Activated CD4-positive, alpha-beta T cell treated with anti-CD3 and anti-CD28 coated beads, Interleukin-2, amount 50 U/mL, for 16 hours (primary cell): ENCODE data around the gene FBF1.
"Not testable (repeated sequence)": the region's sequence is repeated elsewhere in the genome, so short reads cannot be mapped to it uniquely, and the experiment has no call there.

ENCODE experiments used
- DNase-seq: peaks from one replicate; pipeline ENCODE4 v3.0.0-alpha.2; 2020

The FBF1 gene

GRCh38 chr17:75894049-75894733 is 46.7 kb downstream of the FBF1 start:
- no peak for DNase-seq

GRCh38 chr17:75893305-75894048 is 47.4 kb downstream of the FBF1 start:
- DNase-seq, result no peak

GRCh38 chr17:75892556-75893224 is 48.2 kb downstream of the FBF1 start:
- no peak for DNase-seq

GRCh38 chr17:75891605-75892555 is 49.0 kb downstream of the FBF1 start:
- DNase-seq, result no peak

GRCh38 chr17:75891022-75891604 is 49.7 kb downstream of the FBF1 start:
- DNase-seq, result no peak

GRCh38 chr17:75889454-75889853 is 51.4 kb downstream of the FBF1 start:
- no peak for DNase-seq

- DNase-seq, result no peak
Measured at GRCh38 chr17:75888484-75888883, 52.4 kb downstream of the FBF1 start.

GRCh38 chr17:75885860-75886259 is 55.0 kb downstream of the FBF1 start:
- DNase-seq, result not testable (repeated sequence)

GRCh38 chr17:75885431-75885830 is 55.4 kb downstream of the FBF1 start:
- no peak for DNase-seq

- no peak for DNase-seq
Measured at GRCh38 chr17:75881678-75882454, 59.0 kb downstream of the FBF1 start.

GRCh38 chr17:75880266-75880665 is 60.6 kb downstream of the FBF1 start:
- no peak for DNase-seq

- peak; percentile 29 for DNase-seq
Measured at GRCh38 chr17:75878174-75878998, 62.5 kb downstream of the FBF1 start, which contains the start of gene TRIM47. TSS of gene TRIM47 (minus strand) at chr17:75878581. CDS start at chr17:75878548, 33 bp downstream.

- peak; percentile 75 for DNase-seq
Measured at GRCh38 chr17:75877752-75878173, 63.1 kb downstream of the FBF1 start.

GRCh38 chr17:75876938-75877751 is 63.7 kb downstream of the FBF1 start:
- peak; percentile 56 for DNase-seq

GRCh38 chr17:75876190-75876937 is 64.5 kb downstream of the FBF1 start:
- peak; percentile 84 for DNase-seq

GRCh38 chr17:75875940-75876189 is 65.0 kb downstream of the FBF1 start:
- no peak for DNase-seq

GRCh38 chr17:75875182-75875939 is 65.5 kb downstream of the FBF1 start:
- no peak for DNase-seq
